Muscle of leg (tissue), 16 donors: ENCODE results near the gene ESX1. TPM values are rescaled to one million over a fixed set of nuclear protein-coding genes. Genes with fewer than 3 reads are reported as not detected.

Experiments
- DNase-seq: peaks from one replicate; pipeline ENCODE4 v3.0.0; 2013
- H3K27ac ChIP-seq: one replicate; pipeline ENCODE4 v1.5.1; 2013; ENCODE audit warnings: mild to moderate bottlenecking, low read length, control low read depth
- H3K27me3 ChIP-seq: one replicate; pipeline ENCODE4 v1.6.1; 2013; ENCODE audit warnings: low read length; ENCODE audit not compliant: control insufficient read depth, insufficient read depth
- H3K36me3 ChIP-seq: one replicate; pipeline ENCODE4 v1.6.1; 2013; ENCODE audit warnings: low read length; ENCODE audit not compliant: control insufficient read depth, insufficient read depth
- H3K4me1 ChIP-seq: one replicate; pipeline ENCODE4 v1.6.1; 2013; ENCODE audit warnings: low read length; ENCODE audit not compliant: control insufficient read depth, insufficient read depth
- H3K4me3 ChIP-seq: one replicate; pipeline ENCODE4 v1.5.1; 2013; ENCODE audit warnings: low read length, control low read depth
- H3K9me3 ChIP-seq: replicated peaks from 2 replicates; pipeline ENCODE4 v1.6.1; 2013; ENCODE audit warnings: low read depth, low read length; ENCODE audit not compliant: control insufficient read depth
- WGBS: methylation state at CpG from one replicate; pipeline ENCODE4 v1.1.5; 2013; ENCODE audit warnings: missing lambda C conversion rate; ENCODE audit not compliant: insufficient coverage; 5-methylcytosine and 5-hydroxymethylcytosine counted together
- long read RNA-seq, 11 donors: transcript quantifications; one replicate each; lab custom pipeline, GENCODE V29; 2026
- polyA plus RNA-seq, 8 donors: library from polyadenylated mRNA; unstranded; fragments of 120-200 nt; gene quantifications; one replicate each; pipeline versions ENCODE4 v1.2.1 to v1.2.3, GENCODE V29; 2013; ENCODE audit warnings: inconsistent platforms in 1 of 8, low replicate concordance in 1 of 8; ENCODE audit not compliant: insufficient read length in 8 of 8, insufficient read depth in 1 of 8
- total RNA-seq: library from RNA; stranded (reverse); fragments of 120-200 nt; gene quantifications from one replicate; pipeline ENCODE4 v1.2.4, GENCODE V29; 2013

The ESX1 gene
- not detected for total RNA-seq
- not detected for polyA plus RNA-seq
- long read RNA-seq, donor 1 = 0 reads
- long read RNA-seq, donor 2 = 0 reads
- long read RNA-seq, donor 3 = 0 reads
- long read RNA-seq, donor 4 = 0 reads
- long read RNA-seq, donor 5 = 0 reads
- long read RNA-seq, donor 6 = 0 reads
- long read RNA-seq, donor 7 = 0 reads
- long read RNA-seq, donor 8 = 0 reads
- long read RNA-seq, donor 9 = 0 reads
- long read RNA-seq, donor 10 = 0 reads
- long read RNA-seq, donor 11 = 0 reads

DNA sequence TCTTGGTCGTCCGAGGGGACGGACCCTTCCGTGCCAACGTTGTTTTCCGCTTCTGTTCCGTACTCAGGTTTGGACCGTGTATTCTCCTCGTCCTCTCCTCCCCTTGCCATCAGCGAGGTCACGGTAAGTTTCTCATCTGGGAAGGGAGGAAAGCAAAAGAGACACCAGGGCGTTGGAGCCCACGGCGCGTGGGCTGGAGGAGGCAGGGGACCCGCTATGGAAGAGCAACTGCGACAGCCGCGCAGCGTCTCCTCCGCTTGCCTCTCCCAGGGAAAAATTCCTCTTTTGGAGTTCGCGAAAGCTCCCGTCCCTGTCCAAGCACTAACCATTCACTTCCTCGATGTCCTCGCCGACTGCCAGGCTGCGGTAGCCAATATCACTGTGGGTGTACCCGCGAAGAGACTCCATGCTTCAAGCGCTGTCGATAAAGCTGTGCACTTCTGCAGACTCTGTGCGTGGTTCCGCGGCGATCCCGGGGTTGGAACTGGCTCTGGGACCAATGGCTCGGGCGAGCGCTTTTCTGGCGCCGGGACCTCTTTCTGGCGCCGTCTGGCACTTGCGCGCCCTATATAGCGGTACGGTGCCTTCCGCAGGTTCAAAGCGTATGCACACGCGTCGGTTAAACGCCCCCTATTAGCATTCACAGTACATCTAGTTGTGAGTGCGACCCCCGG lies at the start of gene ESX1:
TSS of gene ESX1 (minus strand) at position 492 of the 674 bp plus-strand sequence. CDS start at position 408, 84 bp downstream.
- DNase-seq = no peak
- H3K9me3 ChIP-seq = no peaks in the 10 kb centered on the region
- peak within 1 kb of the TSS; percentile 5 for H3K4me3 ChIP-seq
- peaks cover 62% of the 10 kb centered on the region for H3K27me3 ChIP-seq
- 23% methylated on average over 44 of the region's 56 CpGs for WGBS
- no peak within 1 kb of the TSS for H3K27ac ChIP-seq
- peaks cover 11% of the 10 kb centered on the region for H3K4me1 ChIP-seq
- H3K36me3 ChIP-seq = no peaks in the 10 kb centered on the region

DNA sequence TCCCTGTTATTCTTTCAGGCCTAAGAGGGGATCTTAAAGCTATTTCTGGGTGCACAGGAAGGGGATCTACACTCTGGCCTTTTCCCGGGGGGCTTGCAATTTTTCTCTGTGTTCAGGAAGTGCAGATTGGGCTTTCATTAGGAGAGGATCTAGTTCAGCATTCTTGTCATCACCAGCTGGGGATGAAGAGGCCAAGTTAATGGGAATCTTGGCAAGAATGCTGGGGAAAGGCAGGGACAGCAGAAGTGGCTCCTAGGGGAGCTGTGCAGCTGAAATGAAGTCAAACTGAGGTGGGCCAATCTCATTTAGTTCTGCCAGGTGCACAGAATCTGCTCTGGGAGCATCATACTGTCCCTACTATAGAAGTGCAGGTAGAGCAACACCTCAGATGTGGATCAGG lies 40.9 kb upstream of the ESX1 start:
- H3K9me3 ChIP-seq = no peaks in the 10 kb centered on the region
- H3K4me3 ChIP-seq = no peak overlapping the region
- 82% methylated on average over 1 of the region's 1 CpG for WGBS
- H3K27me3 ChIP-seq = peaks cover 14% of the 10 kb centered on the region
- peaks cover 6% of the 10 kb centered on the region for H3K4me1 ChIP-seq
- H3K36me3 ChIP-seq = no peaks in the 10 kb centered on the region
- no peak overlapping the region for H3K27ac ChIP-seq
- peak; percentile 64 for DNase-seq

- Histone ChIP-seq H3K4me1 (no peaks in the 10 kb centered on the region), H3K9me3 (no peaks in the 10 kb centered on the region), H3K4me3 (no peak overlapping the region), H3K27ac (no peak overlapping the region), H3K27me3 (peaks cover 24% of the 10 kb centered on the region), H3K36me3 (no peaks in the 10 kb centered on the region)
- 27% methylated on average over 1 of the region's 4 CpGs for WGBS
- no peak for DNase-seq
Measured at GRCh38 chrX:104288961-104289360, 34.2 kb upstream of the ESX1 start.

DNA sequence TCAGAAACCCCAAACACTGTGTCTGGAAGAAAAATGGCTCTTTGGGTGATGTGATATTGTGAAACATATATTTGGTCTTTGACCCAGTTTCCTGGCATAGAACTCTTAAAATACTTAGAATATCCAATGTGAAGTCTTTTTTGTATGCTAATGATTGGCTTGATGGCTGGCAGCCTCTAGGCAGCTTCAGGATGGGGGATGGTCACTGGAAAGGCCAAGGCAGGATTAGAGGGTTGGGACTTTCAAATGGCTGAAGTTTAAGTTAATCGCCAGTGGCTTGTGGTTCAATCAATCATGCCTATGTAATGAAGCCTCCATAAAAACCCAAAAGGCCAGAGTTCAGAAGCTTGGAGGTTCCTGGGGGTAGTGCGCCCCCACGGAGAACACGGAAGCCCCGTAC lies 33.5 kb upstream of the ESX1 start:
- Histone ChIP-seq H3K36me3 (no peaks in the 10 kb centered on the region), H3K4me3 (no peak overlapping the region), H3K27me3 (peaks cover 25% of the 10 kb centered on the region), H3K27ac (no peak overlapping the region), H3K4me1 (peaks cover 2% of the 10 kb centered on the region), H3K9me3 (no peaks in the 10 kb centered on the region)
- DNase-seq = no peak
- 53% methylated on average over 4 of the region's 5 CpGs for WGBS

GRCh38 chrX:104285201-104285600 lies 30.5 kb upstream of the ESX1 start:
- no peak overlapping the region for H3K4me3 ChIP-seq
- peaks cover 28% of the 10 kb centered on the region for H3K27me3 ChIP-seq
- no peak overlapping the region for H3K27ac ChIP-seq
- no peak for DNase-seq
- WGBS = no CpG with 5 or more reads among the region's 4 CpGs
- H3K36me3 ChIP-seq = no peaks in the 10 kb centered on the region
- H3K9me3 ChIP-seq = no peaks in the 10 kb centered on the region
- peaks cover 10% of the 10 kb centered on the region for H3K4me1 ChIP-seq

GRCh38 chrX:104284507-104284906 lies 29.8 kb upstream of the ESX1 start:
- Histone ChIP-seq H3K9me3 (no peaks in the 10 kb centered on the region), H3K4me3 (no peak overlapping the region), H3K36me3 (no peaks in the 10 kb centered on the region), H3K27ac (no peak overlapping the region), H3K27me3 (peaks cover 31% of the 10 kb centered on the region), H3K4me1 (peaks cover 10% of the 10 kb centered on the region)
- peak; percentile 24 for DNase-seq
- WGBS = 60% methylated on average over 1 of the region's 2 CpGs

- peak; percentile 87 for DNase-seq
Measured at GRCh38 chrX:104282166-104282725, 27.5 kb upstream of the ESX1 start.

DNA sequence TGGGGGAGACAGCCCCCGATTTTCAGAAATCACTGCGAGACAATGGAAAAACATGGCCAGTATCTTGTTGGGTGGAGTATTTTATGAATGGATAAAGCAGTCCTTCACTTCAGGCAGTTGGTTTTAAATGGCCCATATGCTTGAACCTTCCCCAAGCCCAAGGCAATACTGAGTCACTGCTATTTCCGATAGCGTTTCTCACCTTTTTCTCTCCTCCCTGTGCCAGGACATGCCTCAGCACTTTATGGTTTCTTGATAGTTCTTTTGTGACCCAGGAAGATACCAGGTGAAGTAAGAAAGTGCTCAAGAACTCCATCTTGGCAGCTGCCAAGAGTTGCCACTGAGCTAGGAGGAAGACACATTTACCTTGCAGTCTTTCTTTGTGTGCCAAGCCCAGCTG lies 26.8 kb upstream of the ESX1 start:
- Histone ChIP-seq H3K4me1 (peaks cover 10% of the 10 kb centered on the region), H3K9me3 (no peaks in the 10 kb centered on the region), H3K4me3 (no peak overlapping the region), H3K27me3 (peaks cover 28% of the 10 kb centered on the region), H3K27ac (peak overlapping the region; percentile 72), H3K36me3 (no peaks in the 10 kb centered on the region)
- WGBS = 60% methylated on average over 2 of the region's 4 CpGs
- no peak for DNase-seq

More at GRCh38 chrX:104282166-104282725, 27.5 kb upstream of the ESX1 start:
- peaks cover 10% of the 10 kb centered on the region for H3K4me1 ChIP-seq
- no peaks in the 10 kb centered on the region for H3K36me3 ChIP-seq
- H3K4me3 ChIP-seq = no peak overlapping the region
- H3K9me3 ChIP-seq = no peaks in the 10 kb centered on the region
- 43% methylated on average over 6 of the region's 9 CpGs for WGBS
- H3K27ac ChIP-seq = peak overlapping the region; percentile 72
- H3K27me3 ChIP-seq = peaks cover 28% of the 10 kb centered on the region

DNA sequence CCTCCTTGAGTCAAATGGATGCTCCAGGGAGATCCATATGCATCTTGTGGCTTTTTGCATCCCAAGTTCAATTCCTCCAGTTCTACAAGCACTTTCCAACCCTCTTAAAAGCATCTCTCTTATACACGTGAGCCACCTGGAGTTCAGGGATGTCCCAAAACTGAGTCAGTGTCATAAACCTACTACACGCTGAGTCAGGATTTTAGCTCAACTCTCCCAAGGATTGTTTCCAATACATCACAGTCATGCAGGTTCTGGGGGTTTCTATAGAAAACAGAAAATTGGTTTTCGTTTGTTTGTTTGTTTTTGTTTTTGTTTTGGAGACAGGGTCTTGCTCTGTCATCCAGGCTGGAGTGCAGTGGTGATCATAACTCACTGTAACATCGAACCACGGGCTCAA lies 25.9 kb upstream of the ESX1 start:
- no CpG with 5 or more reads among the region's 5 CpGs for WGBS
- Histone ChIP-seq H3K27me3 (peaks cover 26% of the 10 kb centered on the region), H3K4me3 (no peak overlapping the region), H3K27ac (no peak overlapping the region), H3K36me3 (no peaks in the 10 kb centered on the region), H3K9me3 (no peaks in the 10 kb centered on the region), H3K4me1 (peaks cover 10% of the 10 kb centered on the region)
- no peak for DNase-seq

- Histone ChIP-seq H3K27ac (no peak overlapping the region), H3K27me3 (peaks cover 25% of the 10 kb centered on the region), H3K36me3 (no peaks in the 10 kb centered on the region), H3K4me1 (no peaks in the 10 kb centered on the region), H3K4me3 (peak overlapping the region; percentile 9), H3K9me3 (no peaks in the 10 kb centered on the region)
- peak; percentile 60 for DNase-seq
- WGBS = 0% methylated on average over 5 of the region's 7 CpGs
Measured at GRCh38 chrX:104270916-104271512, 16.3 kb upstream of the ESX1 start.
